ENCODE measurements around the gene MAP3K12. TPM values are rescaled to one million over a fixed set of nuclear protein-coding genes. Genes with fewer than 3 reads are reported as not detected.
A peak's percentile ranks its signal among the peaks of the same experiment; 100 is the strongest.

MAP3K12 gene
- total and polyA plus RNA-seq, 2 of the 4 experiments (the other 2 are of a cell fraction), result 29.0 to 52.5 TPM

GRCh38 chr12:53464685-53465418, 34.4 kb downstream of the MAP3K12 start:
- TF ChIP-seq CEBPB (IDR thresholded peaks at IDR 0.05; ENCODE audit: low read depth, low read length) (no peak), USF2 (IDR thresholded peaks at IDR 0.05; ENCODE audit: low read depth, low read length) (no peak), MAFK (IDR thresholded peaks at IDR 0.05; ENCODE audit: low read depth, low read length) (no peak), CTCF (conservative IDR thresholded peaks at IDR 0.05; ENCODE audit: low read depth, low read length) (no peak), SMC3 (IDR thresholded peaks at IDR 0.05; ENCODE audit: low read depth, low read length) (no peak), BHLHE40 (IDR thresholded peaks at IDR 0.05; ENCODE audit: low read depth, low read length) (no peak), POLR2A (IDR thresholded peaks at IDR 0.05; ENCODE audit: low read depth, low read length) (no peak), RAD21 (IDR thresholded peaks at IDR 0.05; ENCODE audit: low read length) (no peak), RCOR1 (IDR thresholded peaks at IDR 0.05; ENCODE audit: insufficient replicate concordance, low read length) (no peak)
- H3K9ac ChIP-seq (ENCODE audit: low read depth, low read length), result no peak overlapping the region
- H3K14ac ChIP-seq (replicated peaks; ENCODE audit: low read depth, low read length), result no peak overlapping the region
- peaks cover 85% of the 10 kb centered on the region for H3K36me3 ChIP-seq (ENCODE audit: control insufficient read depth, insufficient read depth, low read length)
- in situ Hi-C loops (cut with MboI; ENCODE audit: low sequenced_read_pairs) (no loop called here), intact Hi-C loops (cut with micrococcal nuclease) (no loop called here), dilution Hi-C loops (cut with HindIII; ENCODE audit: low sequenced_read_pairs, unreplicated experiment) (no loop called here)
- H3K9me1 ChIP-seq (ENCODE audit: insufficient read depth, low read length), result no peaks in the 10 kb centered on the region; the same call in 1 of the 2 replicates
- H3K27ac ChIP-seq (ENCODE audit: insufficient read depth, low read length), result no peak overlapping the region
- H3K4me1 ChIP-seq (ENCODE audit: control insufficient read depth, insufficient read depth, low read length), result peaks cover 7% of the 10 kb centered on the region
- H4K5ac ChIP-seq (ENCODE audit: low read depth, low read length), result no peak overlapping the region
- ChIA-PET POLR2A (ENCODE audit: unreplicated experiment) (no interaction called here), CTCF (interaction anchor here (0.5 to 0.8 kb wide), 2 partner anchors 10 to 12 kb away, joined by 3 read pairs; no protein-coding TSS in a partner anchor)
- no peak overlapping the region for H4K91ac ChIP-seq (ENCODE audit: insufficient read depth, low read depth, low read length)
- no peak overlapping the region for H2AFZ ChIP-seq (replicated peaks; ENCODE audit: low read length, poor library complexity)
- H2BK20ac ChIP-seq (ENCODE audit: low read depth, low read length), result no peak overlapping the region
- WGBS, 2 experiments (ENCODE audit: extremely low coverage in 2 of 2, insufficient read length in 1 of 2), result no CpG with 5 or more reads among the region's 11 CpGs
- no peak overlapping the region for H3K18ac ChIP-seq (ENCODE audit: low read depth, low read length)
- no peak overlapping the region for H3K23ac ChIP-seq (ENCODE audit: low read depth, low read length)
- ATAC-seq (ENCODE audit: low read depth) (no peak), DNase-seq (no peak)
- H2BK15ac ChIP-seq (ENCODE audit: low read depth, low read length), result no peak overlapping the region
- no peak overlapping the region for H3K56ac ChIP-seq (ENCODE audit: extremely low read depth, insufficient read depth, low read length)
- peak overlapping the region; percentile 44 for H2AK9ac ChIP-seq (replicated peaks; ENCODE audit: low read depth, low read length, poor library complexity)
- BruUV-seq (replicated peaks), result no TSS peak
- no peak overlapping the region for H4K8ac ChIP-seq (ENCODE audit: low read depth in 2 of 2, low read length in 2 of 2)
- H2AK5ac ChIP-seq (ENCODE audit: low read depth, low read length), result no peak overlapping the region
- no peak overlapping the region for H3K4me3 ChIP-seq (ENCODE audit: insufficient read depth, low read depth, low read length)
- H3K27me3 ChIP-seq (ENCODE audit: control insufficient read depth, insufficient read depth, low read length), result no peaks in the 10 kb centered on the region
- no peak overlapping the region for H2BK120ac ChIP-seq (ENCODE audit: low read depth, low read length)
- H3K9me3 ChIP-seq (ENCODE audit: control insufficient read depth, insufficient read depth, low read length), result no peaks in the 10 kb centered on the region
- H3K4ac ChIP-seq (ENCODE audit: low read depth, low read length), result no peak overlapping the region
- H3K4me2 ChIP-seq (ENCODE audit: low read depth, low read length), result no peak overlapping the region
- H2BK5ac ChIP-seq (ENCODE audit: low read depth, low read length, poor library complexity, severe bottlenecking), result no peak overlapping the region
- H3K79me1 ChIP-seq (ENCODE audit: low read depth in 1 of 2, low read length in 2 of 2), result peaks cover 42 to 84% of the 10 kb centered on the region in 2 experiments
- peaks cover 88% of the 10 kb centered on the region for H4K20me1 ChIP-seq (ENCODE audit: insufficient read depth, low read length)

Measured in IMR-90 (cell line).